ENCODE measurements around the gene ZIC2.

- TF ChIP-seq, protein P1, sequence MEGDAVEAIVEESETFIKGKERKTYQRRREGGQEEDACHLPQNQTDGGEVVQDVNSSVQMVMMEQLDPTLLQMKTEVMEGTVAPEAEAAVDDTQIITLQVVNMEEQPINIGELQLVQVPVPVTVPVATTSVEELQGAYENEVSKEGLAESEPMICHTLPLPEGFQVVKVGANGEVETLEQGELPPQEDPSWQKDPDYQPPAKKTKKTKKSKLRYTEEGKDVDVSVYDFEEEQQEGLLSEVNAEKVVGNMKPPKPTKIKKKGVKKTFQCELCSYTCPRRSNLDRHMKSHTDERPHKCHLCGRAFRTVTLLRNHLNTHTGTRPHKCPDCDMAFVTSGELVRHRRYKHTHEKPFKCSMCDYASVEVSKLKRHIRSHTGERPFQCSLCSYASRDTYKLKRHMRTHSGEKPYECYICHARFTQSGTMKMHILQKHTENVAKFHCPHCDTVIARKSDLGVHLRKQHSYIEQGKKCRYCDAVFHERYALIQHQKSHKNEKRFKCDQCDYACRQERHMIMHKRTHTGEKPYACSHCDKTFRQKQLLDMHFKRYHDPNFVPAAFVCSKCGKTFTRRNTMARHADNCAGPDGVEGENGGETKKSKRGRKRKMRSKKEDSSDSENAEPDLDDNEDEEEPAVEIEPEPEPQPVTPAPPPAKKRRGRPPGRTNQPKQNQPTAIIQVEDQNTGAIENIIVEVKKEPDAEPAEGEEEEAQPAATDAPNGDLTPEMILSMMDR (conservative IDR thresholded peaks at IDR 0.05; ENCODE audit: low read depth, low read length): no peak
- TF ChIP-seq EZH2 (IDR thresholded peaks at IDR 0.05; ENCODE audit: borderline replicate concordance, low read depth, low read length, poor library complexity, severe bottlenecking): no peak
These were observed 33.0 kb downstream of the ZIC2 start for GRCh38 chr13:100014621-100015020.

Data from A673 (cell line).